ENCODE measurements around the gene RNASEH2A. TPM values are rescaled to one million over a fixed set of nuclear protein-coding genes. Genes with fewer than 3 reads are reported as not detected.
"Not testable (repeated sequence)": the region's sequence is repeated elsewhere in the genome, so short reads cannot be mapped to it uniquely, and the experiment has no call there.

RNASEH2A gene
- total RNA-seq, 4 donors from 2014 or later: 7.1 to 19.2 (median 14.9) TPM

GRCh38 chr19:12797141-12797587, 9.2 kb upstream of the RNASEH2A start:
- WGBS, 2 donors: 77 to 83% methylated on average over 6 of the region's 6 CpGs
- TF ChIP-seq POLR2A (IDR thresholded peaks at IDR 0.05): no peak
- no peak for TF ChIP-seq CTCF (IDR thresholded peaks at IDR 0.05)
- peaks cover 0 to 39% (median 8%) of the 10 kb centered on the region in 3 donors for H3K36me3 ChIP-seq
- no peaks in the 10 kb centered on the region for H3K9me3 ChIP-seq
- DNase-seq: no peak
- H3K27ac ChIP-seq: peak overlapping the region in 2 of 4 donors; percentile 78 to 99
- no peaks in the 10 kb centered on the region for H3K27me3 ChIP-seq
- H3K4me3 ChIP-seq: no peak overlapping the region
- H3K4me1 ChIP-seq: peaks cover 34 to 61% (median 43%) of the 10 kb centered on the region in 3 donors
- intact Hi-C loops (cut with DNase I): no loop called here

- DNase-seq; H3K27me3 ChIP-seq; intact Hi-C loops (cut with DNase I); H3K4me3 ChIP-seq; H3K27ac ChIP-seq; H3K9me3 ChIP-seq: not testable (repeated sequence)
- Histone ChIP-seq H3K36me3 (peaks cover 0 to 39% (median 3%) of the 10 kb centered on the region in 3 donors), H3K4me1 (peaks cover 38 to 65% (median 48%) of the 10 kb centered on the region in 3 donors)
- WGBS, 2 donors: 91 to 96% methylated on average over 5 to 7 of the region's 7 CpGs
These were observed 8.8 kb upstream of the RNASEH2A start for GRCh38 chr19:12797607-12798006.

- Histone ChIP-seq H3K4me3 (peak overlapping the region in 2 of 4 donors; percentile 78 to 91), H3K36me3 (peaks cover 0 to 39% (median 0%) of the 10 kb centered on the region in 3 donors), H3K27ac (peak overlapping the region in 3 of 4 donors; percentile 65 to 90 (median 85)), H3K27me3 (no peaks in the 10 kb centered on the region), H3K9me3 (no peaks in the 10 kb centered on the region), H3K4me1 (peaks cover 29 to 55% (median 44%) of the 10 kb centered on the region in 3 donors)
- TF ChIP-seq CTCF (IDR thresholded peaks at IDR 0.05): no peak
- no peak for TF ChIP-seq POLR2A (IDR thresholded peaks at IDR 0.05)
- intact Hi-C loops (cut with DNase I): loop anchor here (5.0 to 10.0 kb wide), 2 partner anchors 33 to 85 kb away; no protein-coding TSS in a partner anchor
- 89 to 100% methylated on average over 8 to 12 of the region's 18 CpGs for WGBS, 2 donors
- no peak for DNase-seq
These were observed 6.5 kb upstream of the RNASEH2A start for GRCh38 chr19:12799742-12800465.

- Histone ChIP-seq H3K9me3 (no peaks in the 10 kb centered on the region), H3K27me3 (no peaks in the 10 kb centered on the region), H3K4me3 (peak overlapping the region; percentile 76 to 91 (median 82)), H3K27ac (peak overlapping the region; percentile 65 to 90 (median 86)), H3K4me1 (peaks cover 28 to 50% (median 38%) of the 10 kb centered on the region in 3 donors), H3K36me3 (peaks cover 0 to 39% (median 0%) of the 10 kb centered on the region in 3 donors)
- DNase-seq: no peak
- 60 to 78% methylated on average over 1 of the region's 1 CpG for WGBS, 2 donors
- intact Hi-C loops (cut with DNase I): loop anchor here (5.0 to 10.0 kb wide), 2 partner anchors 33 to 86 kb away; no protein-coding TSS in a partner anchor
- TF ChIP-seq CTCF (IDR thresholded peaks at IDR 0.05): no peak
- no peak for TF ChIP-seq POLR2A (IDR thresholded peaks at IDR 0.05)
These were observed 6.0 kb upstream of the RNASEH2A start for GRCh38 chr19:12800466-12800770.

GRCh38 chr19:12800923-12801465, 5.4 kb upstream of the RNASEH2A start:
- H3K4me3 ChIP-seq: peak overlapping the region; percentile 76 to 91 (median 82)
- H3K9me3 ChIP-seq: no peaks in the 10 kb centered on the region
- TF ChIP-seq POLR2A (IDR thresholded peaks at IDR 0.05): no peak
- no peak for TF ChIP-seq CTCF (IDR thresholded peaks at IDR 0.05)
- peak overlapping the region; percentile 65 to 90 (median 86) for H3K27ac ChIP-seq
- peaks cover 0 to 39% (median 0%) of the 10 kb centered on the region in 3 donors for H3K36me3 ChIP-seq
- H3K27me3 ChIP-seq: no peaks in the 10 kb centered on the region
- peaks cover 23 to 46% (median 36%) of the 10 kb centered on the region in 3 donors for H3K4me1 ChIP-seq
- no peak for DNase-seq
- WGBS, 2 donors: 4% methylated on average over 12 of the region's 38 CpGs; no CpG with 5 or more reads in 1 of the 2 donors
- intact Hi-C loops (cut with DNase I): loop anchor here (5.0 to 10.0 kb wide), 2 partner anchors 34 to 86 kb away; no protein-coding TSS in a partner anchor
